Forelimb muscle (tissue), 1 donor: ENCODE measurements around the gene ECM1. TPM values are rescaled to one million over a fixed set of nuclear protein-coding genes. Genes with fewer than 3 reads are reported as not detected.

Source experiments
- DNase-seq: peaks from one replicate; pipeline ENCODE4 v3.0.0-alpha.2; 2013; ENCODE audit warnings: low read depth
- polyA plus RNA-seq: library from polyadenylated mRNA; unstranded; fragments of 120-200 nt; gene quantifications from one replicate; pipeline ENCODE4 v1.2.1, GENCODE V29; 2013; ENCODE audit not compliant: insufficient read length

ECM1 gene
- polyA plus RNA-seq, 1 donor = 3.2 TPM

- DNase-seq = no peak
Measured at GRCh38 chr1:150545486-150546032, 37.6 kb downstream of the ECM1 start.

- no peak for DNase-seq
Measured at GRCh38 chr1:150546294-150546937, 38.5 kb downstream of the ECM1 start.

- no peak for DNase-seq
Measured at GRCh38 chr1:150548324-150548631, 40.4 kb downstream of the ECM1 start.

- no peak for DNase-seq
Measured at GRCh38 chr1:150548632-150549495, 41.0 kb downstream of the ECM1 start, which contains the start of gene ADAMTSL4. ADAMTSL4 (plus strand) TSS chr1:150549408; CDS start chr1:150552289, 2,881 bp downstream.

GRCh38 chr1:150549496-150550221 lies 41.8 kb downstream of the ECM1 start:
- DNase-seq = no peak

- no peak for DNase-seq
Measured at GRCh38 chr1:150550222-150551050, 42.5 kb downstream of the ECM1 start.

- DNase-seq = no peak
Measured at GRCh38 chr1:150551051-150551783, 43.3 kb downstream of the ECM1 start.

GRCh38 chr1:150551784-150552127 lies 43.8 kb downstream of the ECM1 start:
- no peak for DNase-seq

GRCh38 chr1:150552128-150552910 lies 44.4 kb downstream of the ECM1 start:
- no peak for DNase-seq

GRCh38 chr1:150552911-150553289 lies 45.0 kb downstream of the ECM1 start:
- DNase-seq = no peak

GRCh38 chr1:150553392-150554085 lies 45.6 kb downstream of the ECM1 start:
- no peak for DNase-seq

GRCh38 chr1:150554086-150554452 lies 46.2 kb downstream of the ECM1 start:
- no peak for DNase-seq

GRCh38 chr1:150555198-150555970 lies 47.5 kb downstream of the ECM1 start:
- DNase-seq = no peak

- DNase-seq = no peak
Measured at GRCh38 chr1:150555971-150556865, 48.3 kb downstream of the ECM1 start.

GRCh38 chr1:150557065-150557600 lies 49.2 kb downstream of the ECM1 start:
- DNase-seq = no peak

GRCh38 chr1:150557813-150558212 lies 49.9 kb downstream of the ECM1 start:
- no peak for DNase-seq

GRCh38 chr1:150558303-150558704 lies 50.4 kb downstream of the ECM1 start:
- no peak for DNase-seq
